ENCODE results near the gene ZNF689.

The ZNF689 gene

GRCh38 chr16:30621765-30622164, 11.6 kb upstream of the ZNF689 start:
- no peak overlapping the region for H3K4me3 ChIP-seq (ENCODE audit: low read length)
- no peak for TF ChIP-seq ZNF274 (IDR thresholded peaks at IDR 0.05; ENCODE audit: low read depth, low read length)

DNA sequence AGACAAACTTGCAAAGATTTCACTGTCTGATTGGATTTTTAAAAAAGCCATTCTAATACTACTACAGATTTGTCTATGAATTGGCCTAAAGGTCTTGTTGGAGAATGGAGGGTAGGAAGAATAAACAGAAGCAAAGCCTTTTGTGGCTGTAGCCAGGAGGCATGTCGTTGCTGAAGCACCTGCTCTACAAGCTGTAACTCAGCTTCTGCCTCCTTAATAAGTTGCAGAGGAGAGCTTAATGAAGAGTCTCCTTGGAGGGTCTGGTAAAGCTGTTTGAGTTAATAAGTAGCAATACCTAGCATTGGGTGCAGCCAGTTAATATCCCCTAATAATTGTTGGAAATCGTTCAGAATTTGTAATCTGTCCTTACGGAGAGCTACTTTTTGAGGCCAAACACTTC, 10.0 kb upstream of the ZNF689 start:
- TF ChIP-seq ZNF274 (IDR thresholded peaks at IDR 0.05; ENCODE audit: low read depth, low read length): no peak
- H3K4me3 ChIP-seq (ENCODE audit: low read length): no peak overlapping the region

DNA sequence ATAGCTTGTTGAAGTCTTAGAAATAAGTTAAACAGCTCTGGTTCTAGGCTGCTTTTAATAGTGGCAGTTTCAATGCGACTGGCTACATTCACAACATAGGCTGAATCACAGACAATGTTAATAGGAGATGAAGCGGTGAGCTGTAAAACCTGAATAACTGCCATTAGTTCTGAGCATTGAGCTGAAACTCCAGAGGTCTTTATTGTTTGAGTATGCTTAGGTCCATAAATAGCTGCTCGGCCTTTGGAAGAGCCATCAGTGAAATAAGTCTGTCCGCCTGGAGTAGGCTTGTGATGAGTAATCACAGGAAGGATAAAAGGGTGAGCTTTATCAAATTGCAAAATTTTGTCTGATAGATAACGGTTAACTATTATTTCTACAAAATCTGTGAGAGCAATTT, 9.4 kb upstream of the ZNF689 start:
- TF ChIP-seq ZNF274 (IDR thresholded peaks at IDR 0.05; ENCODE audit: low read depth, low read length): no peak
- H3K4me3 ChIP-seq (ENCODE audit: low read length): no peak overlapping the region

GRCh38 chr16:30619202-30619601, 9.0 kb upstream of the ZNF689 start:
- H3K4me3 ChIP-seq (ENCODE audit: low read length): no peak overlapping the region
- no peak for TF ChIP-seq ZNF274 (IDR thresholded peaks at IDR 0.05; ENCODE audit: low read depth, low read length)

DNA sequence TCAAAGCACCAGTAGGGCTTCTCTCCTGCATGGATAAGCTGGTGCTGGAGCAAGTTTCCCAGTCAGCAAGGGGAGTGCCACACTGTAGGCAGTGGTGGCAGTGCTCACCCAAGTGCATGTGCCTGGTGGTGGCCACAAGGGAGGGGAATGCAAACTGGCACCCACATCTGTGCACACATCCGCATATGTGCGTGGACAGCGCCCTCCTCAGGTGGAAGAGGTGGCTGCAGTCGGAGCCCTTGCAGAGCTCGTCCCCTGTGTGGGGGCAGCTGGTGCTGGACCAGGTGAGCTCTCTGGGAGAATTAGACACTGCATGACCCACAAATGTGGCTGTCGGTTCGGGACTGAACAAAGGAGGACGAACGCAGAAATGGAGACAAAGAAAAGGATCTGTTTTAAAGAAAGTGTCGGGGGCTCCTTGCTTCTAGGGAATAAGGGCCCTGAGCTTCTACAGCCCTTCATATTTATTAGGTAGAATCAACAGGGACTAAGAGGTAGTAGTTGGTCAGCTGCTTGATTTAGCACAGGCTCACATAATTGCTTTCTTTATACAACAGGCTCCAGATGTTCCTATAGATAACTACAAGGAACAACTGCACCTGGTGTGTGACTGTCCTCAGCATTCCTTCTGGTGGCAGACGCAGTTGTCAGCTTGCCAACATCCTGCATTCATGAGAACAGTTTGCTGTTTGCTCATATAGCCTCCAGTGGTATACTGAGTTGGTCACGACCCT, 5.3 kb upstream of the ZNF689 start:
- no peak overlapping the region for H3K4me3 ChIP-seq (ENCODE audit: low read length)
- TF ChIP-seq ZNF274 (IDR thresholded peaks at IDR 0.05; ENCODE audit: low read depth, low read length): no peak

DNA sequence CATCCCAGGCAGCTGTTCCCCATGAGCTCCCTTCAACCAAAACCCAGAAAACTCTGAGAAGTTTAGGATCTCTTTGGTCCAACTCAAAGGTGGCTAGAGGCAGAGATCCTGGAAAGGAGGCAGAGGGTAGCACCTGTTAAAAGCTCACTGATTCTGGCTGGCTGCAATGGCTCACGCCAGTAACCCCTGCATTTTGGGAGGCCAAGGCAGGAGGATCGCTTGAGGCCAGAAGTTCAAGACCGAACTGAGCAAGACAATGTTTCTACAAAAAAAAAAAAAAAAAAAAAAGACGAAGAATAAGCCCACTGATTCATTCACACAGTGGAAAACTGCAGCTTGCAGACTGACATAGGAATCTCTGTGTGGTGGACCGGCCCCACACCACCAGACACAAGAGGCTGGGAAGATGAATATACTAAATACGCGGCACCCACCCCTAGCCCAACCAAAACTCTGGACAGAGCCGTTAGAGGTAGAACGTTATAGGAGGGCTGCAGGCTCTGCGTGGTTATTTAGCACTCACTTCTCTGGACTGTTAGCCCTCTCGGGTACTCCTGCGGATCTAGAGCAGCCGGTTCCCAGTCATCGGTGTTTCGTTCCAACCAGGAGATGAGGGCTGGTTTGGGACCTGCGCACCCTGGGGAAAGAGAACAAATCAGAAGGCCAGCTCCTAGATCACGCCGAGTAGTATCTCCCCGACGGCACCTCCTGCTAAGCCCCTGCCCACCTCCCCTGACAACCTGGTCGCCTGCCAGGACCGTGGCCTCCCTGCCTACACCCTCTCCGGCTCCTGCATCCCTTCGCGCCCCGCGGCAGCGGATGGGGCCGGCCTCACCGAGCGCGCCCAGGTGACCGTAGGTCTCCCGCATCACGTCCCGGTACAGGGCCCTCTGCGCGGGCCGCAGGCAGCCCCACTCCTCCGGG, 925 bp downstream of the ZNF689 start:
- TF ChIP-seq ZNF274 (IDR thresholded peaks at IDR 0.05; ENCODE audit: low read depth, low read length): no peak
- peak overlapping the region; percentile 88 for H3K4me3 ChIP-seq (ENCODE audit: low read length)

GRCh38 chr16:30606004-30606403, 4.2 kb downstream of the ZNF689 start:
- TF ChIP-seq ZNF274 (IDR thresholded peaks at IDR 0.05; ENCODE audit: low read depth, low read length): no peak
- H3K4me3 ChIP-seq (ENCODE audit: low read length): no peak overlapping the region

DNA sequence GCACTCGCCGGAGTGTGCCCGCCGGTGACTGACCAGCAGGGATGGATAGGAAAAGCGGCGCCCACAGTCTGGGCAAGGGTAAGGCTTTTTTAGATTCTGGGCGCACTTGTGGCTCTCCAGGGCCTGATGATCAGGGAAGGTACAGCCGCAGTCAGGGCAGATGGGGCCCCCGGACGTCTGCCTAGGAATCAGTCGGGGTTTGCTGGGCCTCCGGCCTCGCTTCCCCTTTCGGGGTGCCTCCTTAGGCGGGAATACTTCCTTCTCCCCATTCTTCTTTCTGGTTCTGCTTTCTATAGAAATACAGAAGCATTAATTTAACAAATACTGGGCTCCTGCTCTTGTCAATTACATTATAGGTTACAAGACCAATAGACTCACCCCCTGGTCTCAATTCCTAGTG, 5.0 kb downstream of the ZNF689 start:
- H3K4me3 ChIP-seq (ENCODE audit: low read length): no peak overlapping the region
- no peak for TF ChIP-seq ZNF274 (IDR thresholded peaks at IDR 0.05; ENCODE audit: low read depth, low read length)

DNA sequence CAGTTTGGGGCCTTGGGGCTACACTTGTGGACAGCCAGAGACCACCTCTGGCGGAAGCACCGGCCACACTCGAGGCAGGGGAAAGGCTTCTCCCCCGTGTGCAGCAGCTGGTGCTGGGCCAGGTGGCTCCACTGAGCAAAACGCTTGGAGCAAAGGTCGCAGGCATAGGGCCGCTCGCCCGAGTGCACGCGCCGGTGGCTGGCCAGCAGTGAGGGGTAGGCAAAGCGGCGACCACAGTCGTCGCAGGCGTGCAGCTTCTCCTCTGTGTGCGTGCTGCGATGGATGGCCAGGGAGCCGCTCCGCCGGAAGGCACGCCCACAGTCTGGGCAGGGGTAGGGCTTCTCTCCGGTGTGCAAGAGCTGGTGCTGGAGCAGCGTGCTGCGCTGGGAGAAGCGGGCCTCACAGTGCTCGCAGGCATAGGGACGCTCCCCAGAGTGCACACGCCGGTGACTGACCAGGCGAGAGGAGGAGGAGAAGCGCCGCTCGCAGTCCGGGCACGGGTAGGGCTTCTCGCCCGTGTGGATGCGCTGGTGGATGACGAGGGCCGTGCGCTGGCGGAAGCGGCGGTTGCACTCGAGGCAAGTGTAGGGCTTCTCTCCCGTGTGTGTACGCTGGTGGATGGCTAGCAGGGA, 5.8 kb downstream of the ZNF689 start:
- H3K4me3 ChIP-seq (ENCODE audit: low read length): no peak overlapping the region
- TF ChIP-seq ZNF274 (IDR thresholded peaks at IDR 0.05; ENCODE audit: low read depth, low read length): no peak

GRCh38 chr16:30603945-30604315, 6.3 kb downstream of the ZNF689 start:
- H3K4me3 ChIP-seq (ENCODE audit: low read length): no peak overlapping the region
- TF ChIP-seq ZNF274 (IDR thresholded peaks at IDR 0.05; ENCODE audit: low read depth, low read length): no peak

- H3K4me3 ChIP-seq (ENCODE audit: low read length): no peak overlapping the region
- no peak for TF ChIP-seq ZNF274 (IDR thresholded peaks at IDR 0.05; ENCODE audit: low read depth, low read length)
These were observed 7.4 kb downstream of the ZNF689 start for GRCh38 chr16:30602616-30603277.

- TF ChIP-seq ZNF274 (IDR thresholded peaks at IDR 0.05; ENCODE audit: low read depth, low read length): no peak
- no peak overlapping the region for H3K4me3 ChIP-seq (ENCODE audit: low read length)
These were observed 8.2 kb downstream of the ZNF689 start for GRCh38 chr16:30601966-30602365.

GRCh38 chr16:30600929-30601328, 9.3 kb downstream of the ZNF689 start:
- H3K4me3 ChIP-seq (ENCODE audit: low read length): no peak overlapping the region
- no peak for TF ChIP-seq ZNF274 (IDR thresholded peaks at IDR 0.05; ENCODE audit: low read depth, low read length)

DNA sequence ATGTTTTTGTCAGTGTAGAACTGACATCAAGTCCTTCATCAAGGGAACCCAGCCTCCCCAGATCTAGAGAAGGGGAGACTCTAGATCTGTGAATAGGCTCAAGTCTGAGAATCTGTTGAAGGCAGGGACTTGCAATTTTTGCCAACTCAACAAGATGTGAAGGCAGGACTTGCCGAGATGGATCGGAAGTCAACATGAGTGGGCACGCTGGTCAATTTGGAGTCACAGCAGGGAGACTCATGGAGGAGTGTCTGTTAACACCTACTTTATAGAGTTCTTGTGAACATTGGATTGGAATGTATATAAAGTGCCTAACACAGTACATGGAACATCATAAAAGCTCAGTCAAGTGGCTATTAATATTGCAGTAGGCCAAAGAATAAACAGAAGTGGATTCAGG, 10.0 kb downstream of the ZNF689 start:
- TF ChIP-seq ZNF274 (IDR thresholded peaks at IDR 0.05; ENCODE audit: low read depth, low read length): no peak
- no peak overlapping the region for H3K4me3 ChIP-seq (ENCODE audit: low read length)
